Spleen (tissue), 11 donors: Measurements from ENCODE around the gene GPR137. TPM values are rescaled to one million over a fixed set of nuclear protein-coding genes. Genes with fewer than 3 reads are reported as not detected.

Experiments
- DNase-seq: peaks from one replicate; pipeline ENCODE4 v3.0.0-alpha.2; 2020
- H3K27ac ChIP-seq, 8 donors: fragments of 200-600 bp; sonication (generic) in 7 of 8; 1 replicate in 4 of 8; 2 replicates in 4 of 8; pipeline versions ENCODE4 v1.5.0 to v1.8.0; 2016 to 2021; ENCODE audit warnings: inconsistent platforms in 4 of 8, mild to moderate bottlenecking in 4 of 8, moderate library complexity in 1 of 8
- H3K27me3 ChIP-seq, 7 donors: fragments of 200-600 bp; sonication (generic) in 6 of 7; replicated peaks in 1 of 7; 1 replicate in 4 of 7; 2 replicates in 3 of 7; pipeline versions ENCODE4 v1.5.0 to v1.8.0; 2016 to 2021; ENCODE audit warnings: inconsistent platforms in 3 of 7, mild to moderate bottlenecking in 1 of 7
- H3K36me3 ChIP-seq, 6 donors: fragments of 200-600 bp; sonication (generic) in 5 of 6; 1 replicate in 4 of 6; 2 replicates in 2 of 6; pipeline versions ENCODE4 v1.5.0 to v1.8.0; 2016 to 2021; ENCODE audit warnings: inconsistent platforms in 2 of 6
- H3K4me1 ChIP-seq, 6 donors: fragments of 200-600 bp; sonication (generic) in 5 of 6; 1 replicate in 3 of 6; 2 replicates in 3 of 6; pipeline versions ENCODE4 v1.5.0 to v1.8.0; 2016 to 2021; ENCODE audit warnings: inconsistent platforms in 3 of 6
- H3K4me3 ChIP-seq, 8 donors: fragments of 200-600 bp; sonication (generic) in 7 of 8; 1 replicate in 4 of 8; 2 replicates in 4 of 8; pipeline versions ENCODE4 v1.5.0 to v1.8.0; 2016 to 2021; ENCODE audit warnings: inconsistent platforms in 4 of 8, mild to moderate bottlenecking in 4 of 8, moderate library complexity in 2 of 8
- H3K9me3 ChIP-seq, 8 donors: fragments of 200-600 bp; sonication (generic) in 7 of 8; 1 replicate in 4 of 8; 2 replicates in 4 of 8; pipeline versions ENCODE4 v1.5.0 to v1.8.0; 2016 to 2021; ENCODE audit warnings: inconsistent platforms in 4 of 8
- POLR2A ChIP-seq, 3 donors: fragments of 450-650 bp; IDR thresholded peaks; one replicate each; pipeline ENCODE4 v1.5.1; 2017; ENCODE audit warnings: antibody characterized with exemption in 3 of 3, mild to moderate bottlenecking in 1 of 3
- POLR2AphosphoS5 ChIP-seq, 3 donors: sonication (generic); formaldehyde crosslinking; IDR thresholded peaks; one replicate each; pipeline ENCODE4 v1.5.1; 2017; ENCODE audit warnings: antibody characterized with exemption in 3 of 3
- WGBS, 5 donors: extraction: QIAGEN DNeasy Blood & Tissue Kit in 3 of 5; methylation state at CpG; one replicate each; pipeline versions ENCODE4 v1.1.5 to v1.1.7; 2013 to 2018; 5-methylcytosine and 5-hydroxymethylcytosine counted together
- intact Hi-C: fragments of 100-400 bp; cut with DNase I; formaldehyde crosslinking; loops from one replicate; pipeline ENCODE4 v1.15.0; 2023; ENCODE audit warnings: low total_unique reads
- polyA plus RNA-seq, 3 donors: library from polyadenylated mRNA; stranded (reverse); fragments of 200-250 nt; gene quantifications; one replicate each; pipeline ENCODE4 v1.2.1, GENCODE V29; 2013
- total RNA-seq, 7 donors: library from RNA; depleted of rRNA in 3 of 7; stranded (reverse); fragments of >200 nt in 3 of 7; fragmentation: NEBNext Ultra II Directional in 4 of 7; extraction: Animal tissue kit (Norgen Biotek cat#: 25700) in 4 of 7; gene quantifications; one replicate each; pipeline versions ENCODE4 v1.1.0 to v1.2.1, GENCODE V29; 2016 to 2021
- TF ChIP-seq, protein P1 (sequence below), 11 experiments: fragments of 200-600 bp in 7 of 11; fragments of 450-650 bp in 4 of 11; sonication (generic) in 4 of 11; IDR thresholded peaks in 8 of 11; conservative IDR thresholded peaks in 3 of 11; 1 replicate in 7 of 11; 2 replicates in 4 of 11; pipeline versions ENCODE4 v1.4.0 to v1.8.0; 2016 to 2021; ENCODE audit warnings: antibody characterized with exemption in 11 of 11, inconsistent platforms in 4 of 11, mild to moderate bottlenecking in 1 of 11
- donor health status: healthy with polysubstance abuse.
- donor health status: DM: no; HTN: no; CAD: no; lungs with moderate emphysema.
- donor health status: DM: no; HTN: no; CAD: no.
- donor health status: Bipolar disorder and iron deficiency.
- donor health status: healthy.
- donor health status: DM: no; HTN: no; CAD: no.
- donor health status: DM: yes; HTN: yes; CAD: no.

The GPR137 gene
- total and polyA plus RNA-seq, 10 donors, result 13.7 to 37.2 (median 28.1) TPM

DNA sequence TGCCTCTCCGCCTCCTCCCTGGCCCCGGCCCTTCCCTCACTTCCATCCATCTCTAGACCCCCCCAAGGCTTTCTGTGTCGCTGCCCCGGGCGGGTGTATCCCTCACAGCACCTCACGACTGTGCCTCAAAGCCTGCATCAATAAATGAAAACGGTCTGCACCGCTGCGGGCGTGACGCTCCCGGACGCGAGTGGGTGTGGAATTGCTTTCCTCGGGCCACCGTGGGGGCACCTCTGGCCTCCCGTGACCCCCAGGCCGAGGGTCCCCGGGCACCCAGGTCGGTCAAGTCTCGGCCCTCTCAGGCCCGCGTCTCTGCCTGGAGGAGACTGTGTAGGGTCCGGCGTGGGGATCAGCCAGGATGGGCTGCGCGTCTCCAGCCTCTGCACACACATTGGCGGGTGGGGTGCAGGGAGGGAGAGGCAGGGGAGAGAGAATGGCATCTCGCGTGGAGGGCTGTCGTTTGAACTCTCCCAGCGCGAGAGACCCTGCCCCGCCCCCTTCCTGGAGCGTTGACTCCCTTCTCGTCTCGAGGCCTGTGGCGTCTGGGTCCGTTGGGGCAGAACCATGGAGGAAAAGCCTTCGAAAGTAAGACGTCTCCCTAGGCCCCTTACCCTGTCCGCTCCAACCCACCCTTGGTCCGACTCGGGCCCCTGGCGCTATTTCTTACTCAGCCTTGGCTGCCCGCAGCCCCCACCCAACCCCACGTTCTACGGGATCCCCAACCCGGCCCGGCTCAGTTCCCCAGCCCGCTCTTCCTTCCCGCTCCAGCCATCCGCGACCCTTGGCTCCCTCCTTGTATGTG lies 14.4 kb downstream of the GPR137 start, which contains the start of gene CATSPERZ:
CATSPERZ (plus strand) TSS at position 512 of the 802 bp plus-strand sequence; CDS start at position 565, 53 bp downstream.
- H3K9me3 ChIP-seq, result no peaks in the 10 kb centered on the region
- intact Hi-C loops, result loop anchor here (5.0 kb wide), 1 partner anchor 98 kb away; no protein-coding TSS in a partner anchor
- 3 to 6% (median 5%) methylated on average over 39 to 54 of the region's 54 CpGs for whole genome bisulfite sequencing, 5 donors
- peak within 1 kb of the TSS in 7 of 8 donors; percentile 13 to 67 (median 31) for H3K4me3 ChIP-seq
- no peak for DNase-seq
- TF ChIP-seq, protein P1, sequence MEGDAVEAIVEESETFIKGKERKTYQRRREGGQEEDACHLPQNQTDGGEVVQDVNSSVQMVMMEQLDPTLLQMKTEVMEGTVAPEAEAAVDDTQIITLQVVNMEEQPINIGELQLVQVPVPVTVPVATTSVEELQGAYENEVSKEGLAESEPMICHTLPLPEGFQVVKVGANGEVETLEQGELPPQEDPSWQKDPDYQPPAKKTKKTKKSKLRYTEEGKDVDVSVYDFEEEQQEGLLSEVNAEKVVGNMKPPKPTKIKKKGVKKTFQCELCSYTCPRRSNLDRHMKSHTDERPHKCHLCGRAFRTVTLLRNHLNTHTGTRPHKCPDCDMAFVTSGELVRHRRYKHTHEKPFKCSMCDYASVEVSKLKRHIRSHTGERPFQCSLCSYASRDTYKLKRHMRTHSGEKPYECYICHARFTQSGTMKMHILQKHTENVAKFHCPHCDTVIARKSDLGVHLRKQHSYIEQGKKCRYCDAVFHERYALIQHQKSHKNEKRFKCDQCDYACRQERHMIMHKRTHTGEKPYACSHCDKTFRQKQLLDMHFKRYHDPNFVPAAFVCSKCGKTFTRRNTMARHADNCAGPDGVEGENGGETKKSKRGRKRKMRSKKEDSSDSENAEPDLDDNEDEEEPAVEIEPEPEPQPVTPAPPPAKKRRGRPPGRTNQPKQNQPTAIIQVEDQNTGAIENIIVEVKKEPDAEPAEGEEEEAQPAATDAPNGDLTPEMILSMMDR (IDR thresholded peaks at IDR 0.05 in 8 of 11, conservative IDR thresholded peaks at IDR 0.05 in 3 of 11), result no peak
- peaks cover 9 to 75% (median 62%) of the 10 kb centered on the region in 7 donors for H3K27me3 ChIP-seq
- no peaks in the 10 kb centered on the region for H3K36me3 ChIP-seq
- H3K4me1 ChIP-seq, result peaks cover 28 to 65% (median 35%) of the 10 kb centered on the region in 6 donors
- peak within 1 kb of the TSS in 1 of 8 donors; percentile 17 for H3K27ac ChIP-seq

DNA sequence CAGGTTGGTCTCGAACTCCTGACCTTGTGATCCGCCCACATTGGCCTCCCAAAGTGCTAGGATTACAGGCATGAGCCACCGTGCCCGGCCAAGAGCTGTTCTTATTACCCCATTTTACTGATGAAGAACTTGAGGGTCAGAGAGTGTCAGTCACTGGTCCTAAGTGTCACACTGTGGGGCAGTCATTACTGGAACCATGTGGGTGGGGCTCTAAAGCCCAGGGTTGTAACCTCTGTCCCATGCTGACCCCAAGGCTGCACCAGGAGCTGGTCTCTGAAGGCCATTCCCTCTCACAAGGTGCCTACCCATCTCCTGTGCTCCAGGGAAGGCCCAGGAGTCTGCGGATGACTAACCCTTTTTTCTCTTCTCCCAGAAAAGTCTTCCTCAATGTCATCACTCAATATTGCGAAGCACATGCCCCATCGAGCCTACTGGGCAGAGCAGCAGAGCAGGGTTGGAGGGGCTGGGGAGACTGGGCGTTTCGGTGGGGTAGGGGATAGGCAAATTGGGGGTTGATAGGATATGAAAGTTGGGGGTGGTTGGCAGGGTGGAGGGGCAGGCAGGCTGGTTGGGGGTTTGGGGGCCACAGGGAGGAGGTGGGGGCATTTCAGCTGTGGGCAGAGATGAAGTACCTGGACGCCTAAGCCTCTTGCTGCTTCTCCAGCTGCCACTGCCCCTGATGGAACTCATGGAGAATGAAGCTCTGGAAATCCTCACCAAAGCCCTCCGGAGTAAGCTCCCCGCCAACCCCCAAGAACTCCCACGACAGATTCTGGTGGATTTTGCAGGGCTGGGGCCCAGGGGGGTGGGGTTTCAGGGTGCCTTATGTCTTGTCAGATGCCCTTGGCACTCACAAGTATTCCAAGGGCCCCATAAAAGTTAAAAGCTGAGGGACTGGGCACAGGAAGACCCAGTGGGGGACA lies 17.7 kb downstream of the GPR137 start:
- no peak for DNase-seq
- peaks cover 0 to 14% (median 0%) of the 10 kb centered on the region in 6 donors for H3K36me3 ChIP-seq
- peaks cover 42 to 77% (median 48%) of the 10 kb centered on the region in 6 donors for H3K4me1 ChIP-seq
- peaks cover 3 to 42% (median 30%) of the 10 kb centered on the region in 7 donors for H3K27me3 ChIP-seq
- no peaks in the 10 kb centered on the region for H3K9me3 ChIP-seq
- intact Hi-C loops, result loop anchor here (5.0 kb wide), 1 partner anchor 101 kb away; no protein-coding TSS in a partner anchor
- peak overlapping the region in 2 of 8 donors; percentile 79 to 89 for H3K4me3 ChIP-seq
- TF ChIP-seq POLR2A (IDR thresholded peaks at IDR 0.05) (no peak), POLR2AphosphoS5 (IDR thresholded peaks at IDR 0.05) (no peak)
- TF ChIP-seq, protein P1 (IDR thresholded peaks at IDR 0.05 in 8 of 11, conservative IDR thresholded peaks at IDR 0.05 in 3 of 11), result no peak
- peak overlapping the region in 5 of 8 donors; percentile 93 to 98 (median 97) for H3K27ac ChIP-seq
- WGBS, 5 donors, result 75 to 87% (median 84%) methylated on average over 13 of the region's 13 CpGs

DNA sequence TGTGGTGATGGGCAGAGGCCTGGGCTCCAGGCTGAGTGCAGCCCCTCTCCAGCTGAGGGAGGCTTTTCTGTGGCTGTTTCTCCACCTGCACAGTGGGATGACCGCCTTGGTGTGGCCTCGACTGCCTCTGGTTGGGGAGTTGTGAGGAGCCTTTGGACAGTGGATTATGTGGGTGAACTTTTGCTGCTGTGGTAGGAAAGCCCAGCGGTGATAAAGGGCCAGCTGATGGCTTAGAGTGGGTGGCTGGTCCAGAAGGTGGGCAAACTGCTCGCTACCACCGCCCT lies 18.3 kb downstream of the GPR137 start:
- no peaks in the 10 kb centered on the region for H3K9me3 ChIP-seq
- peak overlapping the region in 6 of 8 donors; percentile 52 to 91 (median 83) for H3K4me3 ChIP-seq
- WGBS, 5 donors, result 35 to 55% (median 48%) methylated on average over 5 of the region's 5 CpGs; no CpG with 5 or more reads in 1 of the 5 donors
- H3K36me3 ChIP-seq, result peaks cover 0 to 20% (median 0%) of the 10 kb centered on the region in 6 donors
- no peak for DNase-seq
- peaks cover 3 to 36% (median 24%) of the 10 kb centered on the region in 7 donors for H3K27me3 ChIP-seq
- H3K4me1 ChIP-seq, result peaks cover 42 to 72% (median 47%) of the 10 kb centered on the region in 6 donors
- TF ChIP-seq, protein P1 (IDR thresholded peaks at IDR 0.05 in 8 of 11, conservative IDR thresholded peaks at IDR 0.05 in 3 of 11), result no peak
- TF ChIP-seq POLR2AphosphoS5 (IDR thresholded peaks at IDR 0.05), result no peak
- no peak for TF ChIP-seq POLR2A (IDR thresholded peaks at IDR 0.05)
- peak overlapping the region; percentile 71 to 98 (median 94) for H3K27ac ChIP-seq
- intact Hi-C loops, result loop anchor here (5.0 kb wide), 1 partner anchor 102 kb away; no protein-coding TSS in a partner anchor
